Neutrophil (primary cell): ENCODE results near the gene SESN1.

Experiments
- H3K27ac ChIP-seq: fragments of 200-600 bp; sonication (generic); 2 replicates; pipeline ENCODE4 v1.5.1; 2016; ENCODE audit warnings: mild to moderate bottlenecking, moderate library complexity
- H3K27me3 ChIP-seq: fragments of 200-600 bp; sonication (generic); 2 replicates; pipeline ENCODE4 v1.6.0; 2016; ENCODE audit warnings: mild to moderate bottlenecking
- H3K36me3 ChIP-seq: fragments of 200-600 bp; sonication (generic); 2 replicates; pipeline ENCODE4 v1.5.1; 2017
- H3K4me1 ChIP-seq, 2 experiments: fragments of 200-600 bp in 1 of 2; sonication (generic) in 1 of 2; 1 replicate in 1 of 2; 2 replicates in 1 of 2; pipeline versions ENCODE4 v1.5.1 to v1.6.1; 2013 to 2016; ENCODE audit warnings: low read depth in 1 of 2, low read length in 1 of 2, mild to moderate bottlenecking in 1 of 2, moderate library complexity in 1 of 2; ENCODE audit not compliant: control insufficient read depth in 1 of 2, insufficient read depth in 1 of 2
- H3K4me3 ChIP-seq, 2 experiments: fragments of 200-600 bp in 1 of 2; sonication (generic) in 1 of 2; 1 replicate in 1 of 2; 2 replicates in 1 of 2; pipeline ENCODE4 v1.5.1; 2013 to 2016; ENCODE audit warnings: low read depth in 1 of 2, low read length in 1 of 2, mild to moderate bottlenecking in 1 of 2, moderate library complexity in 1 of 2
- H3K9me3 ChIP-seq: fragments of 200-600 bp; sonication (generic); 2 replicates; pipeline ENCODE4 v1.5.1; 2016
- CTCF ChIP-seq: fragments of 200-600 bp; sonication (generic); IDR thresholded peaks from 2 replicates; pipeline ENCODE4 v1.5.1; 2016; ENCODE audit warnings: antibody characterized with exemption

SESN1 gene

DNA sequence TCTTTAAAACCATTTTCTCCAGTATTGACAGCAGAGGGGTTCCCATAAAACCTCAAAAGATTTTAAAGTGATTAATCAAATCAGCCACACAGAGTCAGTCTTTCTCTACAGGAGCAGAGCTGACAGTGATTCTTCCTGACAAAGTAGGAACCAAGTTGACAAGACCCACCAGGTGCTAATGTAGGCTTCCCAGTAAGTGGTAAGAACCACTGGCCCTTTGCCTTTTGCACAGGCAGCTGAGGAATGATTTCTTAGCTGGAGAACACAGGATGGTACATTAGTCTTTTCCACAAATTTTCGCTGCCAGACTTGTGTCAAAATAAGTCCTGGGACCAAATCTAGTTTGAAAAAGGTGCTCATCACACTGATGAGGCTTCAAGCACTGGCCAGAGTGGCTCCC is 150.6 kb downstream of the SESN1 start:
- Histone ChIP-seq H3K4me3 (no peak overlapping the region), H3K27ac (no peak overlapping the region), H3K4me1 (peaks cover 14 to 16% of the 10 kb centered on the region in 2 experiments), H3K9me3 (no peaks in the 10 kb centered on the region), H3K27me3 (no peaks in the 10 kb centered on the region), H3K36me3 (no peaks in the 10 kb centered on the region)
- no peak for TF ChIP-seq CTCF

DNA sequence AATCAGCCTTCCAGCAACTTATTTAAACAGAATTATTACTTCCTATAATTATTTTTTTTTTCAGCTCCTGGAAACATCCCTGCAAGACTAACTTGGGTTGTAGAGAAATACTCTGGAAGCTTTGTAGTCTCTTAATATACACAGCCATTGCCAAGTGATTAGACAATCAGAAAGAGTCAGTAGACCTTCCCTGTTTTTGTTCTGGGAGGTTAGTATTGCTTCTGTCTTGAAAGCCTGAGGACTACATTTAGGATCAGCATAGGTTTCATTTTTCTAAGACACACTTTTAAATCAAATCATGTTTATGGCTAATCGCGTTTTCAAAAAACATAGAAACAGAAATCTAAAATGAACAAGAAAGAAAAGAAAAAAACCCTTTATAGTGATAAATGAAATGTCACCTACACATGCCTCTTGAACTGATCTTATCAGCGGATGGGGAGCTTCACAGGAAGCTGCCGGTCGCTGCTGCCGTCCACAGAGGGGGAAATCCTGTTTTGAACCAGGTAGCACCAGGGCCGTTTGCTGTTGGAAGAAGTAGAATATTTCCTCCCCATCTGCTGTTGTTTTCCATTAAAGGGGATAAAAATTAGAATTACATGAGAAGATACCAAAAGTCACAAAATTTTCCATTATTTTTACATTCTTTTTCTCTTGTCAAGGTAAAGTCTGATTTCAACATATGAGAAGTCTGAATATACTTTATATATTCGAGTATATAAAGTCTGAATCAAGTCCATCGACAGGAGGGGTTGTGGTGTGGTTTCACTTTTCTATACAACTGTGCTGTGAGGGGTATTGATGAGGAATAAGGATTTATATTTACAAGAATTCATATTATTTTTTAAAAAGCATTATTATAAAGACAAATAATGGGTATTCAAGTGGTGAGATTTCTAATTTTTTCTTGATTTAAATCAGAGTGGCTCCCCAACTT is 151.8 kb downstream of the SESN1 start:
- H3K36me3 ChIP-seq, result no peaks in the 10 kb centered on the region
- H3K27ac ChIP-seq, result peak overlapping the region; percentile 5
- H3K4me3 ChIP-seq, result no peak overlapping the region
- no peaks in the 10 kb centered on the region for H3K27me3 ChIP-seq
- TF ChIP-seq CTCF, result no peak
- no peaks in the 10 kb centered on the region for H3K9me3 ChIP-seq
- H3K4me1 ChIP-seq, result peaks cover 14 to 16% of the 10 kb centered on the region in 2 experiments

DNA sequence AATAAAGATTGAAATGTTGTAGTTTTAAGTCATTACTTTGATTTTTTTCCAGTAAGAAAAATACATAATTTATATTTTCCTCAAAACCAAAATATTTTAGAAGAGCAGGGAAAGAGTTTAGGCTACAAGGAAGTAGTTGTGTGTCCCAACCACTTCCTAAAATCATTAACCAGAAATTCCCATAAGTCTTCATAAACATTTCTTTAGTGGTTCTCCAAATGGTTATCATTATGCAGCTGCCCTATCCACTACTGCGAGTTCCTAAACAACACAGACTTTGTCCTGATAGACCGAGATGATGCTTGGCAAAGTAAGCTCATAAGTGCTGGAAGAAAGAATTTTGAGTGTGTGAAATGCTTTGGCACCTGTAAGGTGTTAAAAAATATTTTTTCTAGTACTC is 152.8 kb downstream of the SESN1 start:
- Histone ChIP-seq H3K4me3 (no peak overlapping the region), H3K36me3 (no peaks in the 10 kb centered on the region), H3K27ac (no peak overlapping the region), H3K27me3 (no peaks in the 10 kb centered on the region), H3K4me1 (peaks cover 14 to 16% of the 10 kb centered on the region in 2 experiments), H3K9me3 (no peaks in the 10 kb centered on the region)
- no peak for TF ChIP-seq CTCF

- no peaks in the 10 kb centered on the region for H3K36me3 ChIP-seq
- no peaks in the 10 kb centered on the region for H3K9me3 ChIP-seq
- H3K27ac ChIP-seq, result no peak overlapping the region
- H3K4me3 ChIP-seq, result no peak overlapping the region
- H3K4me1 ChIP-seq, result peaks cover 14 to 16% of the 10 kb centered on the region in 2 experiments
- no peak for TF ChIP-seq CTCF
- no peaks in the 10 kb centered on the region for H3K27me3 ChIP-seq
Observed at GRCh38 chr6:108941281-108941680, 153.4 kb downstream of the SESN1 start.

DNA sequence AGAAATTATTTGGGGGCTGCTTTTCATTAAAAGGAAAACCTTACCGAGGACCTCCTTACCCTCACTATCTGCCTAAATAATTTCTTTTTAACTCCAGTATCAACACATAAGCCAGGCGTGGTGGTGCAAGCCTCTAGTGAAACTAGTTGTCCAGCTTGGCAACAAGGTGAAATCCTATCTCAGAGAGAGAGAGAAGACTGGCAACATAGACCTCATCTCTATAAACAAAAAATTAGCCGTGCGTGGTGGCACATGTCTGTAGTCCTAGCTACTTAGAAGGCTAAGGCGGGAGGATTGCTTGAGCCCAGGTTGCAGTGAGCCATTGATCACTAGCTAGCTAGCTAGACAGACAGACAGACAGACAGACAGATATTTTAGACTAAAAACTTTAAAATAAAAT is 153.9 kb downstream of the SESN1 start:
- Histone ChIP-seq H3K4me3 (no peak overlapping the region), H3K4me1 (peaks cover 14 to 16% of the 10 kb centered on the region in 2 experiments), H3K27ac (no peak overlapping the region), H3K27me3 (no peaks in the 10 kb centered on the region), H3K36me3 (no peaks in the 10 kb centered on the region), H3K9me3 (no peaks in the 10 kb centered on the region)
- TF ChIP-seq CTCF, result no peak
